Gastrocnemius medialis (tissue), 4 donors: ENCODE measurements around the gene EGFR.

Experiments
- POLR2A ChIP-seq, 2 donors: fragments of 450-650 bp; IDR thresholded peaks; one replicate each; pipeline ENCODE4 v1.6.1; 2017; ENCODE audit warnings: antibody characterized with exemption in 2 of 2, mild to moderate bottlenecking in 2 of 2, moderate library complexity in 2 of 2
- TF ChIP-seq, protein P1 (sequence below), 5 experiments: fragments of 450-650 bp in 3 of 5; fragments of 200-600 bp in 2 of 5; sonication (generic) in 2 of 5; IDR thresholded peaks in 4 of 5; conservative IDR thresholded peaks in 1 of 5; 1 replicate in 4 of 5; 2 replicates in 1 of 5; pipeline ENCODE4 v1.5.1; 2016 to 2019; ENCODE audit warnings: antibody characterized with exemption in 5 of 5, mild to moderate bottlenecking in 3 of 5, moderate library complexity in 3 of 5

DNA sequence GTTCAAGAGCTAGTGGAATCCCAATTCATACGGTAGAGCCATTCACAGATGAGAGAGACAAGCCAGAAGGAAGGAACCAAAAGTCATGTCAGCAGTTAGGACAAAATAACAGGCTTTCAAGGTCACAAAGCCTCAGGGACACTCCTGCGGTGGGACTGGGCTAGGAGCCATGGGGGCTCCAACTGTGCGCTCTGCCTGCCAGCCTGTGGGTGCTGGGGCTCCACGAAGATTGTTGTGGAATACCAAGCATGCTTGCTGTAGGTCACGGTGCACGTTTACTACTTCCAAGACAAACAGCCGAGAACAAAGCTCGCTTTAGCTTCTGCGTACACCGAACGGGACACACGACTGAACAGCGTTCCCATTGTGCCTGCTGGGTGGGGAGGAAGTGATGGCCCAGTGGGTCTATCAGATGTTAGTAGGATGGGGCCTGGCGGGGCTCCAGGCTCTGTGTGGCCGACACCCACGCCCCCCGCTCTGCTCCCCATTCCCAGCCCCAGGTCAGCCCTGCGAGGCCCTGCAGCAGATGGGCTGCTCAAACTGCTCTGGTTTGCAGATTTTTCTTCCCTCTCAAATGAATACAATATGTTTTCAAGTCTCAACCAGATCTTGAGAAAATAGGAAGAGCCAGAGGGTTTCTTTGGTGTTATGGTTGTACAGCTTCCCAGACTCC lies 158.9 kb downstream of the EGFR start:
- no peak for TF ChIP-seq POLR2A (IDR thresholded peaks at IDR 0.05)
- TF ChIP-seq, protein P1, sequence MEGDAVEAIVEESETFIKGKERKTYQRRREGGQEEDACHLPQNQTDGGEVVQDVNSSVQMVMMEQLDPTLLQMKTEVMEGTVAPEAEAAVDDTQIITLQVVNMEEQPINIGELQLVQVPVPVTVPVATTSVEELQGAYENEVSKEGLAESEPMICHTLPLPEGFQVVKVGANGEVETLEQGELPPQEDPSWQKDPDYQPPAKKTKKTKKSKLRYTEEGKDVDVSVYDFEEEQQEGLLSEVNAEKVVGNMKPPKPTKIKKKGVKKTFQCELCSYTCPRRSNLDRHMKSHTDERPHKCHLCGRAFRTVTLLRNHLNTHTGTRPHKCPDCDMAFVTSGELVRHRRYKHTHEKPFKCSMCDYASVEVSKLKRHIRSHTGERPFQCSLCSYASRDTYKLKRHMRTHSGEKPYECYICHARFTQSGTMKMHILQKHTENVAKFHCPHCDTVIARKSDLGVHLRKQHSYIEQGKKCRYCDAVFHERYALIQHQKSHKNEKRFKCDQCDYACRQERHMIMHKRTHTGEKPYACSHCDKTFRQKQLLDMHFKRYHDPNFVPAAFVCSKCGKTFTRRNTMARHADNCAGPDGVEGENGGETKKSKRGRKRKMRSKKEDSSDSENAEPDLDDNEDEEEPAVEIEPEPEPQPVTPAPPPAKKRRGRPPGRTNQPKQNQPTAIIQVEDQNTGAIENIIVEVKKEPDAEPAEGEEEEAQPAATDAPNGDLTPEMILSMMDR (IDR thresholded peaks at IDR 0.05 in 4 of 5, conservative IDR thresholded peaks at IDR 0.05 in 1 of 5), result no peak
